NCI-H226 (cell line): Measurements from ENCODE around the gene COL18A1.

Experiments used
- DNase-seq: peaks from one replicate; pipeline ENCODE4 v3.0.0-alpha.2; 2015

COL18A1 gene

DNA sequence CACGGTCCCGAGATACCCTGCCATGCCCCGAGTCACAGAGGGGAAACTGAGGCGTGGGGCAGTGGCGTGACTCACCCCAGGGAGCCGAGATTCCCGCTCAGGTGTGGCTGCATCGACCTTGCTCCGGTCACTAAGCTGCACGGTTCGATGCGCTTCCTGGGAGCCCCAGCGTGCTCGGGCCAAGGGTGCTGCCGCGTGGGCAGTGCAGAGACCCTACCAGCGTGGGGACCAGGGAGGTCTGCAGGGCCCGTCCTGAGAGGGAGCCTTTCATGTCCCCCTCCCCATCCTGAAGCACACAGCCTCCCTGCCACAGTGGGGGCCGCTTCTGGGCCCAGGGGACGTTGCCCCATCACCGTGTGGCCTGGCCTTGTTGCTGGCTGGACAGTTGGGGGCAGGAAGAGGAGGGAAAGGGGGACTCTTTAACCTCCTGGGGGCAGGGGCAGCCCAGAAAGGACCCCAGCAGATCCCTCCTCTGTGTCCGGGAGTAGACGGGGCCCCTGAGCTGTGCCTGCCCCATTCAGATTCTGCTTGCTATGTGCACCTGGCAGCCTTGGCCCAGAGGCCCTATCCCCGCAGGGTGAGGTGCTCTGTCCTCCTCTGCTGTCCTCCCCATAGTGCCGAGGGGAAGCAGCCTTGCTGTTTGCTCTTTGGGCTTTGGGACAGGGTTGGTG lies 52.3 kb downstream of the COL18A1 start:
- no peak for DNase-seq

DNA sequence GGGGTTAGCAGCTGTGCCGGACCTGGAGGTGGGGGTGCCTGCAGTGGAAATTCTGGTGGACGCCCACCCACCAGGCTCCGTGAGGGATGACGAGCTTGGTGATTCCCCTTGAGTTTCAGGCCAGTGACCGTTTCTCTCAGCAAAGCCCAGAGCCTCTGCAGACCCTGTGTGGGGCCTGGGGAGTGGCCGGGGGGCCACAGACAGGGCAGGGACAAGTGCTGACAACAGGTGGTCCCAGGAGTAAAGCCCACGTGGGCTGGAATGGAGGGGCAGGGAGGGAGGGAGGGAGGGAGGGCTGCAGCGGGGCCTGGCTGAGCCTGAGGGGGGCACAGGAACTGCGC lies 52.8 kb downstream of the COL18A1 start:
- DNase-seq, result no peak

- no peak for DNase-seq
These were observed 53.6 kb downstream of the COL18A1 start for GRCh38 chr21:45458281-45459170.

DNA sequence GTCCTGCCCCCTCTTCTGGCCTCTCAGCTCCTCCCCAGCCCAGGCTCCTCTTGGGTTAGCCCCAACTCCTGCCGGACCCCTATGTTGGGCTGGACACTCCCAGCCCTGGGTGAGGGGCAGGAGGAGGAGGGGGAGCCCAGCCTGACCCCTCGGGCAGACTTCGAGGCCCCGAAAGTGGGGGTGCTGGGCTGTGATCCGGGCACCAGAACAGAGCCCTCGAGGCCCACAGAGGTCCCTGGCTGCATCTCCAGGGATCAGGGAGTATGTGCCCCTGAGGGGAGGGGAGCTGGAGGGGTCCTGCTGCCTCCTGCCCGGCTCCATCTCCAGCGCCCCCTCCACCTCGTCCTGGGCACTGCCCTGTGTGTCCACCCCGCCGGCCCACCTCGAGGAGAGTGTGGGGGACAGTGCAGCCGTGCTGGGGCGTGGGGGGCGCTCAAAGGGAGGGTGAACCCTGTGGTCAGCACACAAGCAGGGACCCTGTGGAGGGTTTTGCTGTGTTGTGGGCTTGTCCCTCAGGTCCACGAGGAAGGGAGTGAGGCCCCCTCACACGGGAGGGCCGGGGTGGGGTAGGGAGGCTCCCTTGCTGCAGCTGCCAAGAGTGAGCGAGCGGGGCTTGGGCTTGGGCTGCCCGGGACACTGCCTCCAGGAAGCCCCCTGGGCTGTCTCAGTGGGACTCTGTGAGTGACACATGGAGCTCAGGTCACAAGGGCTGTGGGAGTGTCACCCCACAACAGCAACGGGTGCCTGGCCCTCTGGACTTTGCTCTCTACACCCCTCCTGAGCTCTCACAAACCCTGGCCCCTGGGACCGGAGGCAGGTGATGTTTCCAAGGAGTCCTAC lies 54.4 kb downstream of the COL18A1 start:
- DNase-seq, result no peak

- DNase-seq, result no peak
These were observed 55.1 kb downstream of the COL18A1 start for GRCh38 chr21:45460011-45460565.

DNA sequence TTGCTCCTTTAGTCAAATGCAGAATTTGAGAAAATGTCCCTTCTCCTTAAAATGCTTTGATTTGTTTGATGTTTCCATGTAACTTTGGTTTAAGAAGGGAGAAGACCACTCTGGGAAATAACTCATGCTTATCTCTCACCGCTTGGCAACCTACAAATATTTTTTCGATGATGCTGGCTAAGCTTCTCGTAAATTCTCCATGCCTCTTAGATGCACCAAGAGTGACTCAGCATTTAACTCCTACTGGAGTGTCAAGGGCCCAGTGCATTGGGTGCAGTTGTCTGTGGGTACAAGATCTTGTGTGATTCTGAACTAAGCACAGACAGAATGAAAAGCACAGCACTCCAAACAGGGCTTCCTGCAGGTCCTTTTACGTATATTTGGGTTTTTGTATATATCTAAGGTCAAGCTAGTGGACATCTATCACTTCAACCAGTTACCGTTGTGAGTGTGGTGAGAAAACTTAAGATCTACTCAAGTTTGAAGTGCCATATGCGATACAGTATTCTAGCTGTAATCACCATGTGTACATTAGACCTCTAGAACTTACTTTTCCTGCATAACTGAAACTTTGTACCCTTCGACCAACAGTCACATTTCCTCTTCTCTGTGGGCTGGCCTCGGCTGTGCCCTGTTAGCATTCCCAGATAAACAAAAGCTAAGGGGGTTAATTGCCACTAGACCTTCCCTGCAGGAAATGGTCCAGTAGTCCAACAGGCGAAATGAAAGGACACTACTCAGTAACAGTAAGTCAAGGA lies 55.8 kb downstream of the COL18A1 start:
- peak; percentile 84 for DNase-seq

- no peak for DNase-seq
These were observed 56.4 kb downstream of the COL18A1 start for GRCh38 chr21:45461369-45461750.

DNA sequence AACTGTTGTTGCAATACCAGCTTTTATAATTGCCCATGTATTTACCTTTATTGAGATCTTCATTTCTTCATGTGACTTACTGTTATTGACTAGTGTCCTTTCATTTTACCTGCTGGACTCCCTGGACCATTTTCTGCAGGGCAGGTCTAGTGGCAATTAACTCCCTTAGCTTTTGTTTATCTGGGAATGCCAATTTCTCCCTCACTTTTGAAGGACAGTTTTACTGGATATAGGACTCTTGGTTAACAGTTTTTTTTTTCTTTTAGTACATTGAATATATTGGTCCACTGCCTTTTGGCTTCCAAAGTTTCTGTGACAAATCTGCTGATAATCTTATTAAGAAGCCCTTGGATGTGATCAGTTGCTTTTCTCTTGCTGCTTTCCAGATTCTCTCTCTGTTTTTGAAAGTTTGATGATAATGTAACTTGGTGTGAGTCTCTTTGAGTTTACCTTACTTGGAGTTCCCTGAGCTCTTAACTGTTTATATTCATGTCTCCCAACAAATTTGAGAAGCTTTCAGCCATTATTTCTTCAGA lies 56.9 kb downstream of the COL18A1 start:
- DNase-seq, result no peak

- no peak for DNase-seq
These were observed 58.9 kb downstream of the COL18A1 start for GRCh38 chr21:45463871-45464270.

- no peak for DNase-seq
These were observed 59.3 kb downstream of the COL18A1 start for GRCh38 chr21:45464309-45464708.

DNA sequence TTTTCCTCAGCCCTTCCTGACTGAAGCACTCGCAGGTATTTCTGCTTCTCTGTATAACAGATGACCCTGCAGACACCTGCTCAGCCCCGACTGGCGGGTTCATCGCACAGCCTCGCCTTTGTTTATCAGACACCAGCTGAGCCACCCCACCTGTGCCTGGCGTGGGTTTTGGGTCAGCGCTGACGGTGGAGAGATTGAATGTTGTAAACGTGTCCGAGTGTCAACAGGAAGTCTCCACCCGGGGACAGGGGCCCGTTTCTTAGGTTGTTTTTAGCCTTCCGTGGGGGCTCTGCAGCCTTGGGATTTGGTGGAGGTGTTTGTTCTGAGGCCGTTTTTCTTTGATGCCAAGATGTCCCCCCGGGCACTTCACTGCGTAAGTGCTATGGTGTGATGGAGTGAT lies 60.1 kb downstream of the COL18A1 start:
- no peak for DNase-seq

- DNase-seq, result no peak
These were observed 60.8 kb downstream of the COL18A1 start for GRCh38 chr21:45465611-45466329.

- no peak for DNase-seq
These were observed 61.6 kb downstream of the COL18A1 start for GRCh38 chr21:45466330-45467220.

DNA sequence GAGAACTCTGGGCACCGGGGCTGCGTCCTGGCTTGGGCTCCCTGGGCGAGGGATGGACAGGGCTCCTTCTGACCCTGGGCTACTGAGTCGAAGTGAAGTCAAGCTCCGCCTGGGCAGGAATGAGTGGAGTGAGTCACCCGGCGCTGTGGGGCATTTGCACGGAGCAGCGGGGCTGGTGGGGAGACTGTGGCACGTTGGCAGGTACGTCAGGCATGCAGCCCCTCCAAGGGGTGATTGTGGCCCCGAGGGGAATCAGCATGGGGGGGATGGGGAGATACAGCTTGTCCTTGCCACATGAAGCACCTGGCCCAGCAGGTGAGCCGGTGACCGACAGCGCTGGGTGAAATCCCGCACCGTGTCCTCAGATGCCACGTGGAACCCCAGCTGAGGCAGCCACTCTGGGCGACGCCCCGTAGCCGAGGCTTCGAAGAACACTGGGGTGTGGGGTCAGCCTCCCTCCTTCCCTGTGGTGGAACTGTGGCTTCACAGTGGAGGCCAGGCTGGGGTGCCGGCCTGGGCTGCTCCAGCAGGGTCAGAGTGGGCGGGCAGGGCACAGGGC lies 62.3 kb downstream of the COL18A1 start:
- peak; percentile 70 for DNase-seq

DNA sequence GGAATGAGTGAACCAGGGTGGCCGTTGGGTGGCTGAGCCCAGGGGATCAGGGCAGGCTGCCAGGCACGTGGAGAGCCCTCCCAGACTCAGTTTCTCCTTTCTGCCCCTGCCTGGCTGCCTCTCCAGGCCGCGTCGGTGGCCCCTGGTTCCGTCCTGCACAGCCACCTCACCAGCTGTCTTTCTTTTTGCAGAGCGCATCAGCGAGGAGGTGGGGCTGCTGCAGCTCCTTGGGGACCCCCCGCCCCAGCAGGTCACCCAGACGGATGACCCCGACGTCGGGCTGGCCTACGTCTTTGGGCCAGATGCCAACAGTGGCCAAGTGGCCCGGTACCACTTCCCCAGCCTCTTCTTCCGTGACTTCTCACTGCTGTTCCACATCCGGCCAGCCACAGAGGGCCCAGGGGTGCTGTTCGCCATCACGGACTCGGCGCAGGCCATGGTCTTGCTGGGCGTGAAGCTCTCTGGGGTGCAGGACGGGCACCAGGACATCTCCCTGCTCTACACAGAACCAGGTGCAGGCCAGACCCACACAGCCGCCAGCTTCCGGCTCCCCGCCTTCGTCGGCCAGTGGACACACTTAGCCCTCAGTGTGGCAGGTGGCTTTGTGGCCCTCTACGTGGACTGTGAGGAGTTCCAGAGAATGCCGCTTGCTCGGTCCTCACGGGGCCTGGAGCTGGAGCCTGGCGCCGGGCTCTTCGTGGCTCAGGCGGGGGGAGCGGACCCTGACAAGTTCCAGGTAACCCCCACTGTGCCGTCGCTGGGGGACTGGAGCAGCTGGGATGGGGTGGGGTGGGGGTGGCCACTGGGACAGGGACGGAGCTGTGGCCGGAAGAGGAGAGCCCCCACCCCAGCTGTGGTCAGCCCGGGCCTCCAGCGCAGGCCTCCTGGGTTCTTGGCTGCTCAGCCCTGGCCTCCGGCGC lies 63.3 kb downstream of the COL18A1 start:
- DNase-seq, result no peak

DNA sequence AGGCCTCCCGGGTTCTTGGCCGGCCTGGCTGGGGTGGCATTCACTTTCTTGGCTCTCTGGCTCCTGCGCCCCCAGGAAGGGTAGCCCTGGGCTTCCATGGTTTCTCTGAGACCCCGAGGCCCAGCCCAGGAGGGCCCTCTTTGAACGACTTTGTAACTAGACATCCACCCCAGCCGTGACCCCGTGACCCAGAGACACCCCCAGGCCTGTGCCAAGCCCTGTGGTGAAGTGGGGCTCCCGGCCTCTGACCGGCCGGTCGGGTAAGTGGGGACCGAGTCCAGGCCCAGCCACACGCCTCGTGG lies 64.0 kb downstream of the COL18A1 start:
- DNase-seq, result no peak

GRCh38 chr21:45469273-45470086 lies 64.5 kb downstream of the COL18A1 start:
- no peak for DNase-seq

GRCh38 chr21:45470087-45470515 lies 65.1 kb downstream of the COL18A1 start:
- DNase-seq, result no peak
